IPS-18c (cell line): ENCODE measurements around the gene VPS51.
"Not testable (repeated sequence)": the region's sequence is repeated elsewhere in the genome, so short reads cannot be mapped to it uniquely, and the experiment has no call there.

Experiments used
- H3K4me3 ChIP-seq: 2 replicates; pipeline ENCODE4 v1.7.0; 2013; ENCODE audit warnings: low read depth, mild to moderate bottlenecking, low read length, moderate library complexity; ENCODE audit not compliant: insufficient read depth
- H3K9me3 ChIP-seq: one replicate; pipeline ENCODE4 v1.6.1; 2013; ENCODE audit warnings: mild to moderate bottlenecking, low read length, moderate library complexity; ENCODE audit not compliant: control insufficient read depth, insufficient read depth

The VPS51 gene

DNA sequence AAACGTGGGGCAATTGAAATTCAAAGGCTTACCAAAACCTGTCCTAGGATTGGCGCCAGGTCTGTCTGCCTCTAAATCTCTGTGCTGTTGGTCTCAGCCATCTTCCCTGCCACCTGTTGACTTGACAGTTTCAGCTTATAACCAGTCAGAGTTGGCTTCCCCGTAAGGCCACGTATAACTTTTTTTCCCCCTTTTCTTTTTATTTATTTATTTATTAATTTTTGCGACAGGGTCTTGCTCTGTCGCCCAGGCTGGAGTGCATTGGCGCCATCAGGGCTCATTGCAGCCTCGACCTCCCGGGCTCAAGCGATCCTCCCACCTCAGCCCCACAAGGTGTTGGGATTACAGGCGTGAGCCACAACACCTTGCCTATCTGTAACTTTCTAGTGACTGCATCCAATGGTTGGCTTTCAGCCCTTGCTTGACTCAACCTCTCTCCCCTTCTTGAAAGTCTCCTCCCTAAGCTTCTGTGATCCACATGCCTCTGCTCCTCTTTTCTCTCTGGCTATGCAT, 39.7 kb downstream of the VPS51 start:
- Histone ChIP-seq H3K9me3 (peaks cover 2% of the 10 kb centered on the region), H3K4me3 (peak overlapping the region; percentile 96)

DNA sequence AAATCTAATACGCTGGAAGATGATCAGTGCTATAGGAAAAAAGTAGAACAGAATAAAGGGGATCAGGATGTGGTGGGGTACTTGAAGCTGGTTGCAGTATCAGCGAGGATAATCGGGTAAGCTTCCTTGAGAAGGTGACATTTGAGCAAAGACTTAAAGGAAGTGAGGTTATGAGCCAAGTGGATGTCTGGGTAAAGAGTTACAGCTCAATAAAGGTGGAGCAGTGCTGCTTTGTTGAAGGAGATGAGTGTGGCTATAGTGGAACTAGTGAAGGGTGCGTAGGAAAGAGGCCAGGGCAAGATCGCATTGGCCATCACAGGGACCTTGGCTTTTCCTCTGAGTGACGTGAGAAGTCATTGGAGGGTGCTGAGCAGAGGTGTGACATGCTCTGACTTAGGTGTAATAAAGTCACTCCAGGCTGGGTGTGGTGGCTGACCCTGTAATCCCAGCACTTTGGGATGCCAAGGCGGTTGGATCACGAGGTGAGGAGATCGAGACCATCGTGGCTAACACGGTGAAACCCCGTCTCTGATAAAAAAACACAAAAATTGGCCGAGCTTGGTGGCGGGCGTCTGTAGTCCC, 40.6 kb downstream of the VPS51 start:
- H3K4me3 ChIP-seq, result no peak overlapping the region
- H3K9me3 ChIP-seq, result no peaks in the 10 kb centered on the region

DNA sequence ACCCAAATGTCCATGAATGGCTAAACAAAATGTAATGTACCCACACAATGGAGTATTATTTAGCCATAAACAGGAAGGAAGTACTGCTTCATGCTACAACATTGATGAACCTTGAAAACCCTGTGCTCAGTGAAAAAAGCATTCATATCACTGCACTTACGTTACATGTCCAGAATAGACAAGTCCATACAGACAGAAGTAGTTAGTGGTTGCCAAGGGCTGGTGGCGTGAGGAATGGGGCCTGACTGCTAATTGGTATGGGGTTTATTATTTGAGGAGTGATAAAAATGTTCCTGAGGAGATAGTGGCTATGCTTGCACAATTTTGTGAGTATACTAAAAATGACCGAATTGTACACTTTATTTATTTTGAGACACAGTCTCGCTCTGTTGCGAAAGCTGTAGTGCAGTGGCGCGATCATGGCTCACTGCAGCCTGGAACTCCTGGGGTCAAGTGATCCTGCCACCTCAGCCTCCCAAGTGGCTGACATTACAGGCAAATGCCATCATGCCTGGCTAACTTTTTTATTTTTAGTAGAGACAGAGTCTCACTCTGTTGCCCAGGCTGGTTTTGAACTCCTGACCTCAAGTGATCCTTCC, 46.0 kb downstream of the VPS51 start:
- Histone ChIP-seq H3K4me3 (no peak overlapping the region), H3K9me3 (no peaks in the 10 kb centered on the region)

DNA sequence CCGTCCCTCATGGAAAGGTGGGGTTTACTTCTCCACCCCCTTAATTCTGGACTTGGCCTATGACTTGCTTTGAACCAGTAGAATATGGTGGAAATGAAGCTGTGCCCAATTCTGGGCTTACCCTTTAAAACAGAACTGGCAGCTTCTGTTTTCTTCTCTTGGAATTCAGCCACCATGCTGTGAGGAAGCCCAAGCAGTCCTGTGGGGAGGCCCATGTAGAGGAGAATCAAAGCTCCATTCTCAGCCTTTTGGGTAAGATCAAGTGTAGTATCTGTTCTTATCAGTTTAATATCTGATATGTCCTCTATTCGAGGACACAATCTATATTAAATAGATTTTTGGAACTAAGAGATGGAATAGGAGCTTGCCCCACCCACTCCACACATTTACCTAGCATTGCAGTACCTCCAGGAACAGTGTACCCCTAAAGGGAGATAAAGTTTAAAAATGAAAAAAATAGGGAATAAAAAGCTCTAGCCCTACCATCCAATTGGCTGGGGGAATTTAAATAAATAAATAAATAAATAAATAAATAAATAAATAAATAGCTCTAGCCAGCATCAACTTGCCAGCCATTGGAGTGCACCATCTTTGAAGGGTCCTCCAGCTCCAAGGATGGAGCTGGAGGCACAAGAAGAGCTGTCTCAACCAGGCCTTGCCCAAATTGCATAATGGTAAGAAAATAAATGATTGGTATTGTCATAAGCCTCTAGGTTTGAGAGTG, 51.5 kb downstream of the VPS51 start:
- H3K9me3 ChIP-seq, result no peaks in the 10 kb centered on the region
- H3K4me3 ChIP-seq, result no peak overlapping the region

DNA sequence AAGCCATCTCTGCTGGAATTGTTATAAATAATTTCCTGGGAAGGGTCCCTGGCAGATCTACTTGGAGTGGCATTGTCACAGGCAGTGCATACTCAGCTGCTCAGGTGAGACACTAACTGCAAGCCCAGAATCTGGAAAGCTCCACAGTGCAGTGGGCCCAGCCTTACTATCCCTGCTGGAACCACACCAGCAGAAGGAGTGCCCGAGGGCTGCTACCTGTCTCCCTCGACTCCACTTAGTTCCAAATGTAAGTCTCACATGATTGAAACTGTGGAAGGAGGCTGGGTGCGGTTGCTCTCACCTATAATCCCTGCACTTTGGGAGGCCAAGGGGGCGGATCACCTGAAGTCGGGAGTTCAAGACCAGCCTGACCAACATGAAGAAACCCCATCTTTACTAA, 52.6 kb downstream of the VPS51 start:
- H3K9me3 ChIP-seq, result no peaks in the 10 kb centered on the region

DNA sequence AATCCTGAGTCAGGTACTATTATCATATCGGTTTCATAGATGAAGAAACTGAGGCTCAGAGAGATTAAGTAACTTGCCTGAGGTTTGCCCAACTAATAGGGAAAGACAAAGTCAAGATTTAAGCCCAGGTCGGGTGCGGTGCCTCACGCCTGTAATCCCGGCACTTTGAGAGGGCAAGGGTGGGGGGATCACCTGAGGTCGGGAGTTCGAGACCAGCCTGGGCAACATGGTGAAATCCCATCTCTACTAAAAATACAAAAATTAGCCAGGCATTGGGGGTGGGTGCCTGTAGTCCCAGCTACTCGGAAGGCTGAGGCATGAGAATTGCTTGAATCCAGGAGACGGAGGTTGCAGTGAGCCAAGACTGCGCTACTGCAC, 54.1 kb downstream of the VPS51 start:
- not testable (repeated sequence) for H3K9me3 ChIP-seq, H3K4me3 ChIP-seq

More for the DNA sequence above, 52.6 kb downstream of the VPS51 start:
- no peak overlapping the region for H3K4me3 ChIP-seq

DNA sequence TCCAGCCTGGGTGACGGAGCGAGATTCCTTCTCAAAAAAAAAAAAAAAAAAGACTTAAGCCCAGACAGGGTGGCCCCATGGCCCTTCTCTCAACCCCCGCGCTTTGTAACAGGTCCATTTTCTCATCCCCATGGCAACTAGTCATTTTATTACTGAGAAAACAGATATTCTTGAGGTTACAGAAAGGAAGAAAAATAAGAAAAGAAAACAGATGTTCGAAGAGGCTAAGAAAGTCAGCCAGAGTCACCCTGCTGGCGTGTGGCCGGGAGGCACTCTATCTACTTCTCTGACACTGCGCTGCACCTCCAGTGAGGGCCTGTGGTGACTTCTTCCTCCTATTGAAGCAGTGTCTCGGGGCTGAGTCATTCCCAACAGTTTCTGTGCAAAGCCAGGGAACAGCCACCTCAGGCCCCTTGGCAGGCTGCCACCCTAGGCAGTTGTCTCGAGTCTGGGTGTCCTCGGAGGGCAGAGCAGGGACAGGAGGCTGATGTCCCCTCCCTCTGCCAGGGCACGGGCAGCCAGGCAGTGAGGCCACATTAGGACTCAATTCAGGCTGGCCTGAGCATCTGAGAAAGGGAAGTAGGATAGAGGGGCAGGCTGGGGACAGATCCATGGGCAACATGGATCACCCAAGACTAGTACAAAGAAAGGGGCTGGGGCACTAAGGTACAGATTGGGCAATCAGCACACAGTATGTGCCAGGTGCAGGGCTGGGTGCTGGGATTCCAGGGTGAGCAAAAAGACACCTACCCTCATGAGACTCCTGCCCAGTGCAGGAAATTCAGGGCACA, 54.7 kb downstream of the VPS51 start:
- Histone ChIP-seq H3K9me3 (no peaks in the 10 kb centered on the region), H3K4me3 (no peak overlapping the region)

DNA sequence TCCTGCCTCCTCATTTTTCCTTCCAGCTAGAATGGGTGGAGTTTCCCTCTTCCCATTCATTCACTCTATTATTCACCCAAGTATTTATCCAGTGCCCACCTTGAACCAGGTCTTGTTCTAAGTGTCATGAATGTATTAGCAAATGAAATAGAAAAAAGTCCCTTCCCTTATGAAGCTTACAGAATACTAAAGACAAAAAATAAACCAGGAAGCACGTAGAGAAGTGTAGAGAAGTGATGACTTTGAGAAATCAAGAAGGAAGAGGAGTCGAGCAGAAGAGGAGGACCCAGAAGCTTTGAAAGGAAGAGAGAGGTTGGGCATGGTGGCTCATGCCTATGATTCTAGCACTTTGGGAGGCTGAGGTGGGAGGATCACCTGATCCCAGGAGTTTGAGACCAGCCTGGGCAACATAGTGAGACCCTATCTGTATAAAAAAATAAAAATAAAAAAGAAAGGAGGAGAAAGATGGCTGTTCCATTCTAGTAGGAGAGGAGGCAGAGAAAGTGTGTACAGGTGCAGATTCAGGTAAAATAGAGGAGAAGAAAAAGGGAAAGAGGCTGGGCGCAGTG, 55.4 kb downstream of the VPS51 start:
- Histone ChIP-seq H3K9me3 (no peaks in the 10 kb centered on the region), H3K4me3 (no peak overlapping the region)

DNA sequence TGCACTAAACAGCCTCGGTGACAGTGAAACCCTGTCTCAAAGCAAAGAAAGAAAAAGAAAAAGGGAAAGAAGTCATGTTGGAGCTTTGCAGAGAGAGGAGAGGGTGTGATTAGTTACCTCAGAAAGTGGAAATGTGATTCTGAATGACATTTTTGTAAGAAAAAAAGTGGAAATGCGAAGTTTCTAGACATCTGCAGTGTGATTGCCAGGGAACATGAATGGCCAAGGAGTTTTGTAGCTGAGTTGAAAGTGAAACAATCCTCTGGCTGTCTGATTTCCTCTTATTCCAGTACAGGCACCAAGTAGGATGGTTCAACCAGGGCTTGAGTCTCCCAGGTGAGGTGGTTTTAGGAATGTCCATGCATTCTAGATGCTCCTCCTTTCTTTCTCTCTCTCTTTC, 56.1 kb downstream of the VPS51 start:
- H3K4me3 ChIP-seq, result no peak overlapping the region

DNA sequence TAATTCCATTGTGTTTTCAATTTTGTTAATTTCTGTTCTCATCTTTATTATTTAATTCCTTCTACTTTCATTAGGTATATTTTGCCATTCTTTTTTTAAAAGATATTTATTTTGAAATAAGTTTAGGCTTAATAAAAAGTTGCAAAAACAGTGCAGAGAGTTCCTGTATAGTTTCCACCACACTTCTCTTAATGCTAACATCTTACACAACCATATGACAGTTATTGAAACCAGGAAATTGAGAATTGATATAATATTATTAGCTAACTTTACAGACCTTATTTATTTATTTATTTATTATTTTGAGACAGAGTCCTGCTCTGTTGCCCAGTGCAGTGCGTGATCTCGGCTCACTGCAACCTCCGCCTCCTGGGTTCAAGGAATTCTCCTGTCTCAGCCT, 60.2 kb downstream of the VPS51 start:
- Histone ChIP-seq H3K9me3 (no peaks in the 10 kb centered on the region), H3K4me3 (no peak overlapping the region)

More for the DNA sequence above, 56.1 kb downstream of the VPS51 start:
- H3K9me3 ChIP-seq, result no peaks in the 10 kb centered on the region

DNA sequence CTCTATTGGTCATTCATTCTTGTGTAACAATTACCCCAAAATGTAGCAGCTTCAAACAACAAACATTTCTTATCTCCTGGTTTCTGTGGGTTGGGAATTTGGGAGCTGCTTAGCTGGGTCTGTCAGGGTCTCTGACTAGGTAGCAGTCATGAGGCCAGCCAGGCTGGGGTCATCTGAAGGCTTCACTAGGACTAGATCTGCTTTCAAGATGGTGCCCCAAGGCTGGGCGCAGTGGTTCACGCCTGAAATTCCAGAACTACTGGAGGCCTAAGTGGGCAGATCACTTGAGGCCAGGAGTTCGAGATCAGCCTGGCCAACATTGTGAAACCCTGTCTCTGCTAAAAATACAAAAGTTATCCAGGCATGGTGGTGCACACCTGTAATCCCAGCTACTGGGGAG, 60.9 kb downstream of the VPS51 start:
- no peak overlapping the region for H3K4me3 ChIP-seq
- no peaks in the 10 kb centered on the region for H3K9me3 ChIP-seq

DNA sequence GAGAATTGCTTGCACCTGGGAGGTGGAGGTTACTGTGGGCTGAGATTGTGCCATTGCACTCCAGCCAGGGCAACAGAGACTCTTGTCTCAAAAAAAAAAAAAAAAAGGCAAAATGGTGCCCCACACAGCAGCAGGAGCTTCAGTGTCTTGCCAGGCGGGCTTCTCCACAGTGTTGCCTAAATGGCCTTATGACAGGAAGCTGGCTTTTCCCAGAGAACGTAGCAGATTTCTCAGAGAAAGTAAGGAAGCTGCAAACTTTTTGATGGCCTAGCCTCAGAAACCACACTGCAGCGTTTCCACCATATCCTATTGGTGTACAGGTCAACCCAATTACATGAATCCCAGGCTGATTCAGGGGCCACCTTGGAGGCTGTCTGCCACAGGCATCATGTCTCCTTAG, 61.3 kb downstream of the VPS51 start:
- H3K4me3 ChIP-seq, result no peak overlapping the region
- H3K9me3 ChIP-seq, result no peaks in the 10 kb centered on the region

DNA sequence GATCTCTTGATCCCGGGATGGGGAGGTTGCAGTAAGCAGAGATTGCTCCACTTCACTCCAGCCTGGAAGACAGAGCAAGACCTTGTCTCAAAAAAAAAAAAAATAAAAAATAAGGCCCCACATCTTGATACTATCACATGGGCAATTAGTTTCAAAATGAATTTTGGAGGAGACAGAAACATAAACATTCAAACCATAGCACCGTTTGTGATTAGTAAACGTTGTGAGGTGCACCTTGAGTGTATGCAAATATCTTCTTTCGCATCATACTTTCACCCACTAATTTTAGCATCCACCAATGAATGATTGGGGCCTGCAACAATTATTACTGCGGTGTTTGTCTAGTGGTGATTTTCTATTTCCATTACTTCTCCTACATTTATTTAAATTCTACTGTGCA, 63.0 kb downstream of the VPS51 start:
- Histone ChIP-seq H3K9me3 (no peaks in the 10 kb centered on the region), H3K4me3 (no peak overlapping the region)

DNA sequence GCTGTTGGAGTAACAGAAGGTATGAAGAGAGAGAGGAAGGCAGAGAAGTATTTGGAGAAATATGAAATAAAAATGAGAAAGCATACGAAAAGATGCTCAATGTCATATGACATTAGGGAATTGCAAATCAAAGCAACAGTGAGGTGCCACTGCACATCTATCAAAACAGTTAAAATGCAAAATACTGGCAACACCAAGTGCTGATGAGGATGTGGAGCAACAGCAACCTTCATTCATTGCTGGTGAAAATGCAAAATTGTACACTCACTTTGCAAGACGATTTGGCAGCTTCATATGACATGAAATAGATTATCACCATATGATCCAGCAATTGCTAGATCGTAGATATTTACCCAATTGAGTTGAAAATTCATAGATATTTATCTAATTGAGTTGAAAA, 64.6 kb downstream of the VPS51 start:
- H3K4me3 ChIP-seq, result no peak overlapping the region
- H3K9me3 ChIP-seq, result no peaks in the 10 kb centered on the region
